Dendritic cell treated with granulocyte-macrophage colony-stimulating factor and Interleukin-4, amounts not matched to agents 40 ng/mL and 50 ng/mL, for 4 days (primary cell): ENCODE data around the gene PACS2.

Experiments
- H3K27ac Mint-ChIP-seq: one replicate; pipeline ENCODE4 v1.8.0; 2022; ENCODE audit warnings: mild to moderate bottlenecking, mixed read lengths
- H3K27me3 Mint-ChIP-seq: one replicate; pipeline ENCODE4 v1.8.0; 2022; ENCODE audit warnings: mild to moderate bottlenecking, mixed read lengths
- H3K36me3 Mint-ChIP-seq: one replicate; pipeline ENCODE4 v1.8.0; 2022; ENCODE audit warnings: low read depth, mixed read lengths
- H3K4me1 Mint-ChIP-seq: one replicate; pipeline ENCODE4 v1.8.0; 2022; ENCODE audit warnings: low read depth, mixed read lengths
- H3K4me3 Mint-ChIP-seq: one replicate; pipeline ENCODE4 v1.8.0; 2022; ENCODE audit warnings: mild to moderate bottlenecking, moderate library complexity, mixed read lengths
- H3K9me3 Mint-ChIP-seq: one replicate; pipeline ENCODE4 v1.8.0; 2022; ENCODE audit warnings: mixed read lengths
- intact Hi-C: fragments of 100-400 bp; cut with micrococcal nuclease; formaldehyde crosslinking; loops from one replicate; pipeline ENCODE4 v1.15.0; 2022

Gene PACS2

GRCh38 chr14:105313381-105314286 is 914 bp upstream of the PACS2 start:
- peak overlapping the region; percentile 79 for H3K27ac Mint-ChIP-seq
- H3K4me3 Mint-ChIP-seq: peak overlapping the region; percentile 63
- no peaks in the 10 kb centered on the region for H3K27me3 Mint-ChIP-seq
- peaks cover 43% of the 10 kb centered on the region for H3K4me1 Mint-ChIP-seq
- no peaks in the 10 kb centered on the region for H3K9me3 Mint-ChIP-seq
- intact Hi-C loops: loop anchor here (1.0 kb wide), 1 partner anchor 12 kb away; the partner anchor contains the start of gene BRF1
- peaks cover 9% of the 10 kb centered on the region for H3K36me3 Mint-ChIP-seq

- H3K27ac Mint-ChIP-seq: peak overlapping the region; percentile 88
- no peaks in the 10 kb centered on the region for H3K9me3 Mint-ChIP-seq
- H3K27me3 Mint-ChIP-seq: no peaks in the 10 kb centered on the region
- H3K4me1 Mint-ChIP-seq: peaks cover 48% of the 10 kb centered on the region
- peaks cover 9% of the 10 kb centered on the region for H3K36me3 Mint-ChIP-seq
- peak overlapping the region; percentile 94 for H3K4me3 Mint-ChIP-seq
- intact Hi-C loops: no loop called here
Observed at GRCh38 chr14:105315211-105315721, 718 bp downstream of the PACS2 start.

GRCh38 chr14:105315941-105316576 is 1.5 kb downstream of the PACS2 start:
- H3K27me3 Mint-ChIP-seq: no peaks in the 10 kb centered on the region
- intact Hi-C loops: no loop called here
- H3K4me3 Mint-ChIP-seq: peak overlapping the region; percentile 94
- peaks cover 9% of the 10 kb centered on the region for H3K36me3 Mint-ChIP-seq
- H3K4me1 Mint-ChIP-seq: peaks cover 48% of the 10 kb centered on the region
- H3K27ac Mint-ChIP-seq: peak overlapping the region; percentile 88
- H3K9me3 Mint-ChIP-seq: no peaks in the 10 kb centered on the region

DNA sequence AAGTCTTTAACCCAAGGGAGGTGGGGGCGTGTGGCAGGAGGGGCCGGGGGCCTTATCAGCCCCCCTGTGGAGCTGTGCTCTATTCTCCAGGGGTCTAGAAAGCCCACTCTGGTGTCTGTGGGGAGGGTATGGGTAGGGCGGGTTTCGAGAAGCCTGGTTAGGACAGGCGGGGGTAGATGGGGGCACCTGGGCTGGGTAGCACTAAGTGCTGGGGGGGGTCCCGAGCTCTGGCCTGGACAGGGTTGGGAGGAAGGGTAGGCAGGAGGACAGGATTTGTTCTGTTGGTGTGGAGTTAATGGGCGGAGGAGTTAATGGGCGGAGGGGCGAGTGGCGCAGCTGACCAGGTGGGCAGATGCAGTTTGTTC is 2.0 kb downstream of the PACS2 start:
- H3K4me1 Mint-ChIP-seq: peaks cover 48% of the 10 kb centered on the region
- no peaks in the 10 kb centered on the region for H3K27me3 Mint-ChIP-seq
- peaks cover 9% of the 10 kb centered on the region for H3K36me3 Mint-ChIP-seq
- H3K4me3 Mint-ChIP-seq: peak overlapping the region; percentile 94
- no peaks in the 10 kb centered on the region for H3K9me3 Mint-ChIP-seq
- intact Hi-C loops: no loop called here
- H3K27ac Mint-ChIP-seq: peak overlapping the region; percentile 88

GRCh38 chr14:105316968-105317510 is 2.5 kb downstream of the PACS2 start:
- H3K27ac Mint-ChIP-seq: peak overlapping the region; percentile 88
- no peaks in the 10 kb centered on the region for H3K9me3 Mint-ChIP-seq
- peaks cover 48% of the 10 kb centered on the region for H3K4me1 Mint-ChIP-seq
- H3K27me3 Mint-ChIP-seq: no peaks in the 10 kb centered on the region
- H3K36me3 Mint-ChIP-seq: peaks cover 9% of the 10 kb centered on the region
- peak overlapping the region; percentile 94 for H3K4me3 Mint-ChIP-seq
- intact Hi-C loops: no loop called here

GRCh38 chr14:105317546-105317945 is 3.0 kb downstream of the PACS2 start:
- peaks cover 50% of the 10 kb centered on the region for H3K4me1 Mint-ChIP-seq
- no peaks in the 10 kb centered on the region for H3K9me3 Mint-ChIP-seq
- H3K4me3 Mint-ChIP-seq: peak overlapping the region; percentile 94
- intact Hi-C loops: no loop called here
- peak overlapping the region; percentile 88 for H3K27ac Mint-ChIP-seq
- H3K27me3 Mint-ChIP-seq: no peaks in the 10 kb centered on the region
- peaks cover 13% of the 10 kb centered on the region for H3K36me3 Mint-ChIP-seq

- intact Hi-C loops: no loop called here
- H3K27me3 Mint-ChIP-seq: no peaks in the 10 kb centered on the region
- no peaks in the 10 kb centered on the region for H3K9me3 Mint-ChIP-seq
- H3K27ac Mint-ChIP-seq: peak overlapping the region; percentile 0
- H3K36me3 Mint-ChIP-seq: peaks cover 38% of the 10 kb centered on the region
- peaks cover 57% of the 10 kb centered on the region for H3K4me1 Mint-ChIP-seq
- no peak overlapping the region for H3K4me3 Mint-ChIP-seq
Observed at GRCh38 chr14:105322791-105323556, 8.4 kb downstream of the PACS2 start.

DNA sequence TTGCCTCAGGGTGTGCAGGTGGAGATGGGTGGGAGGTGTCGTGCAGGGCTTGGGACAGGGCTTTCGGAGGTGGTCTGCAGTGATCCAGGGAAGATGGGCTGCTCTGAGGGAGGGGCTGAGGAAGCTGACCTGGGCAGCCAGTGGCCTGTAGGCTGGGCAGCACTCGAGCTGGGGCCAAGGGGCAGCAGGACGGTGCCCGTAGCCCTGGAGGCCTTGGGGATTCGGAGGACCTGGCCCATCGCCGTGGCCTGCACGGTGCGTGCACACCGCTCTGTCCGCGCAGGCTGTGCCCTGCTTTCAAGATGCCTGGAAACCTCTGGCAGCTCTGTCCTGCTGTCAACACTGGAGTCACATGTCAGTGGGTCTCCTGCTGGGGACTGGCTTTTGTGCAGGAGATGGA is 9.1 kb downstream of the PACS2 start:
- Mint-ChIP-seq H3K27ac (peak overlapping the region; percentile 50), H3K4me3 (no peak overlapping the region), H3K27me3 (no peaks in the 10 kb centered on the region), H3K9me3 (no peaks in the 10 kb centered on the region), H3K36me3 (peaks cover 44% of the 10 kb centered on the region), H3K4me1 (peaks cover 59% of the 10 kb centered on the region)
- intact Hi-C loops: no loop called here

DNA sequence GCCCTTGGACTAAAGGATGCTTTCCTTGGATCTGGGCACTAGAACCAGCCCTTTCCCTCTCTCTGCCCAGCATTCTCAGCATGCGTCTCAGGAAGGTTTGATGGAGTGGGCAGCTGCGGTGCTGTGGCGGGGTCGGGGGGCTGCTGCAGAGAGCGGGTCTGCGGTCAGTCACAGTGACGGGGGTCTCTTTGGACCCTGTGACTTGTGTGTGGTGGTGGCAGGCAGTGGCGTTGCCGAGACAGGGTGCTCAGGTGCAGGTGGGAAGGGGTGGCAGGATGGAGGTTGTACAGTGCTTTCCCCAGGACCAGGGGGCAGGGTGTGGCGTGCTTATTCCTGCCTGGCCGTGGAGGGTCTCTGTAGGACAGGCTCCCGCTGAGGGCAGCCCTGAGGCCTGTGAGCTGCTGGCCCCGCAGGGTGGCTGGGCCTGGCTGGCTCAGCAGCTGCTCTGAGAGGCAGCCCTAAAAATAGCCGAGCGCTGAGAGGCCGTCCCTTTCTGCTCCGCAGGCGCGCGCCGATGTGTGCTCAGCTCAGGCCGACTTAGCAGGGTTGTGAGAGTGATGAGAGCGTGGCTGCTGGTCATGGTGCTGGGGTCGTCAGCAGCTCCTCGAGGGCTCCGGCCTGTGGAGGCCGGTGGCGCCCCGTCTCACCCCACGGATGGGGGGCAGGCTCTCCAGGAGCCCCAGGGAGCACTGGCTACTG is 9.7 kb downstream of the PACS2 start:
- H3K9me3 Mint-ChIP-seq: no peaks in the 10 kb centered on the region
- H3K36me3 Mint-ChIP-seq: peaks cover 44% of the 10 kb centered on the region
- peaks cover 65% of the 10 kb centered on the region for H3K4me1 Mint-ChIP-seq
- peak overlapping the region; percentile 50 for H3K27ac Mint-ChIP-seq
- no peak overlapping the region for H3K4me3 Mint-ChIP-seq
- intact Hi-C loops: no loop called here
- no peaks in the 10 kb centered on the region for H3K27me3 Mint-ChIP-seq

DNA sequence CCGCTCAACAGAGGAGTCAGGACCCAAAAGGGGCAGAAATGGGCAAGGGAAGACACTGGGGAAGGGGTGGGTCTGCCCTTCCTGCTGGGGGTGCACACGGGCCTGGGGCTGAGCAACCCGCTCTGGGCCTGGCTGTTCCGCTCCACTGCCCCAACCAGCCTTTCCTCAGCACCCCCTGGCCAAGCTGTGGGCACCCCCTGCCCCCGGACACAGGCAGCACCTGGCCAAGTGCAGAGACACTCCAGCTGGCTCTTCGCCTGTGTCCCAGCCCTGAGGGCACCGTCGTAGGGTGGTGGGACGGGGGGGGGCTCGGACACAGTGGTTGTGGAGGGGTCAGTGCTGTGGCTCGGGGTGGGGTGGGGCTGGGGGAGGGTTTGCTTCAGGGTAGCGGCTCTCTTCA is 10.3 kb downstream of the PACS2 start:
- peaks cover 44% of the 10 kb centered on the region for H3K36me3 Mint-ChIP-seq
- no peaks in the 10 kb centered on the region for H3K9me3 Mint-ChIP-seq
- intact Hi-C loops: no loop called here
- H3K27ac Mint-ChIP-seq: peak overlapping the region; percentile 50
- H3K4me3 Mint-ChIP-seq: no peak overlapping the region
- H3K4me1 Mint-ChIP-seq: peaks cover 66% of the 10 kb centered on the region
- no peaks in the 10 kb centered on the region for H3K27me3 Mint-ChIP-seq

DNA sequence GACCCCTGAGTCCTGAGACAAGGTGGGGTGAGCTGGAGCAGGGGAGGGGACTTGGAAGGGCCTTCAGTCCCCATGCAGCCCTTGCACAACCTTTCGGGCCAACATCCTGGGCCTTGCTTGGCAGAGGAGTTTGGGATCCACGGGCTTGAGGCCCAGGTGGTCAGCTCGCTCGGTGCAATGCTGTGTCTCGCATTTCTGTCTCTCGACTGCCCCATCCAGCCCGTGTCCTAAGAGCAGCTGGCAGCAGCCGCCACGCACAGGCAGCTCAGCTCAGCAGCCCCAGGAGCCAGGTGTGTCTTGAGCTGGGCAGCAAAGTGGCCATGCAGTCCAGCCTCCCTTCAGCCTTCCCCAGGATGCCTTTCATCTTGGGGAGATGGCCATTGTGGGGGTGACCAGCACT is 10.8 kb downstream of the PACS2 start:
- H3K36me3 Mint-ChIP-seq: peaks cover 44% of the 10 kb centered on the region
- no peaks in the 10 kb centered on the region for H3K27me3 Mint-ChIP-seq
- intact Hi-C loops: no loop called here
- no peak overlapping the region for H3K27ac Mint-ChIP-seq
- no peaks in the 10 kb centered on the region for H3K9me3 Mint-ChIP-seq
- H3K4me1 Mint-ChIP-seq: peaks cover 71% of the 10 kb centered on the region
- H3K4me3 Mint-ChIP-seq: no peak overlapping the region

- Mint-ChIP-seq H3K36me3 (peaks cover 44% of the 10 kb centered on the region), H3K9me3 (no peaks in the 10 kb centered on the region), H3K4me1 (peaks cover 77% of the 10 kb centered on the region), H3K27ac (no peak overlapping the region), H3K27me3 (no peaks in the 10 kb centered on the region), H3K4me3 (no peak overlapping the region)
- intact Hi-C loops: no loop called here
Observed at GRCh38 chr14:105325716-105326567, 11.4 kb downstream of the PACS2 start.
